Activated CD4-positive, alpha-beta T cell treated with anti-CD3 and anti-CD28 coated beads for 24 hours (primary cell): Measurements from ENCODE around the gene TRABD.

Source experiments
- DNase-seq, 2 donors: peaks; one replicate each; pipeline ENCODE4 v3.0.0-alpha.2; 2020; ENCODE audit warnings: low read depth in 2 of 2

Gene TRABD

GRCh38 chr22:50217543-50218152 is 31.9 kb downstream of the TRABD start:
- DNase-seq: no peak

GRCh38 chr22:50218153-50218995 is 32.7 kb downstream of the TRABD start:
- no peak for DNase-seq

- no peak for DNase-seq
Observed at GRCh38 chr22:50218996-50219727, 33.4 kb downstream of the TRABD start.

- DNase-seq: no peak
Observed at GRCh38 chr22:50219800-50220602, 34.3 kb downstream of the TRABD start.

- DNase-seq: no peak
Observed at GRCh38 chr22:50220603-50221409, 35.1 kb downstream of the TRABD start.

GRCh38 chr22:50221410-50222300 is 35.9 kb downstream of the TRABD start:
- no peak for DNase-seq

GRCh38 chr22:50222508-50222907 is 36.8 kb downstream of the TRABD start:
- DNase-seq: no peak

GRCh38 chr22:50224071-50224470 is 38.4 kb downstream of the TRABD start:
- no peak for DNase-seq

GRCh38 chr22:50225200-50225969 is 39.7 kb downstream of the TRABD start:
- DNase-seq: no peak

- no peak for DNase-seq
Observed at GRCh38 chr22:50226063-50226874, 40.6 kb downstream of the TRABD start.

GRCh38 chr22:50226875-50227165 is 41.1 kb downstream of the TRABD start:
- DNase-seq: no peak

- no peak for DNase-seq
Observed at GRCh38 chr22:50227579-50228215, 42.0 kb downstream of the TRABD start.

- no peak for DNase-seq
Observed at GRCh38 chr22:50228366-50228765, 42.7 kb downstream of the TRABD start.

GRCh38 chr22:50229370-50229769 is 43.7 kb downstream of the TRABD start:
- no peak for DNase-seq

- no peak for DNase-seq
Observed at GRCh38 chr22:50232481-50233151, 46.9 kb downstream of the TRABD start.

GRCh38 chr22:50233223-50233622 is 47.5 kb downstream of the TRABD start:
- DNase-seq: no peak

GRCh38 chr22:50236731-50237409 is 51.2 kb downstream of the TRABD start:
- DNase-seq: no peak
